Spleen (tissue), 11 donors: ENCODE results near the gene FAM163A. TPM values are rescaled to one million over a fixed set of nuclear protein-coding genes. Genes with fewer than 3 reads are reported as not detected.
A peak's percentile ranks its signal among the peaks of the same experiment; 100 is the strongest.

Source experiments
- DNase-seq: peaks from one replicate; pipeline ENCODE4 v3.0.0-alpha.2; 2020
- H3K27ac ChIP-seq, 8 donors: fragments of 200-600 bp; sonication (generic) in 7 of 8; 1 replicate in 4 of 8; 2 replicates in 4 of 8; pipeline versions ENCODE4 v1.5.0 to v1.8.0; 2016 to 2021; ENCODE audit warnings: inconsistent platforms in 4 of 8, mild to moderate bottlenecking in 4 of 8, moderate library complexity in 1 of 8
- H3K27me3 ChIP-seq, 7 donors: fragments of 200-600 bp; sonication (generic) in 6 of 7; replicated peaks in 1 of 7; 1 replicate in 4 of 7; 2 replicates in 3 of 7; pipeline versions ENCODE4 v1.5.0 to v1.8.0; 2016 to 2021; ENCODE audit warnings: inconsistent platforms in 3 of 7, mild to moderate bottlenecking in 1 of 7
- H3K36me3 ChIP-seq, 6 donors: fragments of 200-600 bp; sonication (generic) in 5 of 6; 1 replicate in 4 of 6; 2 replicates in 2 of 6; pipeline versions ENCODE4 v1.5.0 to v1.8.0; 2016 to 2021; ENCODE audit warnings: inconsistent platforms in 2 of 6
- H3K4me1 ChIP-seq, 6 donors: fragments of 200-600 bp; sonication (generic) in 5 of 6; 1 replicate in 3 of 6; 2 replicates in 3 of 6; pipeline versions ENCODE4 v1.5.0 to v1.8.0; 2016 to 2021; ENCODE audit warnings: inconsistent platforms in 3 of 6
- H3K4me3 ChIP-seq, 8 donors: fragments of 200-600 bp; sonication (generic) in 7 of 8; 1 replicate in 4 of 8; 2 replicates in 4 of 8; pipeline versions ENCODE4 v1.5.0 to v1.8.0; 2016 to 2021; ENCODE audit warnings: inconsistent platforms in 4 of 8, mild to moderate bottlenecking in 4 of 8, moderate library complexity in 2 of 8
- H3K9me3 ChIP-seq, 8 donors: fragments of 200-600 bp; sonication (generic) in 7 of 8; 1 replicate in 4 of 8; 2 replicates in 4 of 8; pipeline versions ENCODE4 v1.5.0 to v1.8.0; 2016 to 2021; ENCODE audit warnings: inconsistent platforms in 4 of 8
- CTCF ChIP-seq, 11 experiments: fragments of 200-600 bp in 7 of 11; fragments of 450-650 bp in 4 of 11; sonication (generic) in 4 of 11; IDR thresholded peaks in 8 of 11; conservative IDR thresholded peaks in 3 of 11; 1 replicate in 7 of 11; 2 replicates in 4 of 11; pipeline versions ENCODE4 v1.4.0 to v1.8.0; 2016 to 2021; ENCODE audit warnings: antibody characterized with exemption in 11 of 11, inconsistent platforms in 4 of 11, mild to moderate bottlenecking in 1 of 11
- POLR2A ChIP-seq, 3 donors: fragments of 450-650 bp; IDR thresholded peaks; one replicate each; pipeline ENCODE4 v1.5.1; 2017; ENCODE audit warnings: antibody characterized with exemption in 3 of 3, mild to moderate bottlenecking in 1 of 3
- POLR2AphosphoS5 ChIP-seq, 3 donors: sonication (generic); formaldehyde crosslinking; IDR thresholded peaks; one replicate each; pipeline ENCODE4 v1.5.1; 2017; ENCODE audit warnings: antibody characterized with exemption in 3 of 3
- WGBS, 5 donors: extraction: QIAGEN DNeasy Blood & Tissue Kit in 3 of 5; methylation state at CpG; one replicate each; pipeline versions ENCODE4 v1.1.5 to v1.1.7; 2013 to 2018; 5-methylcytosine and 5-hydroxymethylcytosine counted together
- intact Hi-C: fragments of 100-400 bp; cut with DNase I; formaldehyde crosslinking; loops from one replicate; pipeline ENCODE4 v1.15.0; 2023; ENCODE audit warnings: low total_unique reads
- polyA plus RNA-seq, 3 donors: library from polyadenylated mRNA; stranded (reverse); fragments of 200-250 nt; gene quantifications; one replicate each; pipeline ENCODE4 v1.2.1, GENCODE V29; 2013
- total RNA-seq, 7 donors: library from RNA; depleted of rRNA in 3 of 7; stranded (reverse); fragments of >200 nt in 3 of 7; fragmentation: NEBNext Ultra II Directional in 4 of 7; extraction: Animal tissue kit (Norgen Biotek cat#: 25700) in 4 of 7; gene quantifications; one replicate each; pipeline versions ENCODE4 v1.1.0 to v1.2.1, GENCODE V29; 2016 to 2021
- donor health status: healthy with polysubstance abuse.
- donor health status: DM: no; HTN: no; CAD: no; lungs with moderate emphysema.
- donor health status: DM: no; HTN: no; CAD: no.
- donor health status: Bipolar disorder and iron deficiency.
- donor health status: healthy.
- donor health status: DM: no; HTN: no; CAD: no.
- donor health status: DM: yes; HTN: yes; CAD: no.

Gene FAM163A
- total and polyA plus RNA-seq, 10 donors = 0.14 to 0.47 (median 0.21) TPM; not detected in 3

- Histone ChIP-seq H3K4me3 (no peak overlapping the region), H3K27ac (no peak overlapping the region), H3K27me3 (no peaks in the 10 kb centered on the region), H3K36me3 (no peaks in the 10 kb centered on the region), H3K9me3 (no peaks in the 10 kb centered on the region), H3K4me1 (peaks cover 0 to 13% (median 0%) of the 10 kb centered on the region in 6 donors)
- no peak for TF ChIP-seq POLR2A (IDR thresholded peaks at IDR 0.05)
- no peak for TF ChIP-seq POLR2AphosphoS5 (IDR thresholded peaks at IDR 0.05)
- no peak for TF ChIP-seq CTCF (IDR thresholded peaks at IDR 0.05 in 8 of 11, conservative IDR thresholded peaks at IDR 0.05 in 3 of 11)
- intact Hi-C loops = no loop called here
- no peak for DNase-seq
- 88 to 96% (median 92%) methylated on average over 1 of the region's 1 CpG for WGBS, 5 donors
These were observed 51.1 kb downstream of the FAM163A start for GRCh38 chr1:179794146-179794545.

GRCh38 chr1:179794669-179795068, 51.6 kb downstream of the FAM163A start:
- TF ChIP-seq CTCF (IDR thresholded peaks at IDR 0.05 in 8 of 11, conservative IDR thresholded peaks at IDR 0.05 in 3 of 11) (no peak), POLR2AphosphoS5 (IDR thresholded peaks at IDR 0.05) (peak in 1 of 3 donors; percentile 10), POLR2A (IDR thresholded peaks at IDR 0.05) (no peak)
- Histone ChIP-seq H3K4me3 (no peak overlapping the region), H3K9me3 (no peaks in the 10 kb centered on the region), H3K4me1 (peaks cover 0 to 13% (median 0%) of the 10 kb centered on the region in 6 donors), H3K27ac (no peak overlapping the region), H3K27me3 (no peaks in the 10 kb centered on the region), H3K36me3 (no peaks in the 10 kb centered on the region)
- WGBS, 5 donors = 24 to 49% (median 36%) methylated on average over 4 of the region's 4 CpGs
- intact Hi-C loops = no loop called here
- no peak for DNase-seq

DNA sequence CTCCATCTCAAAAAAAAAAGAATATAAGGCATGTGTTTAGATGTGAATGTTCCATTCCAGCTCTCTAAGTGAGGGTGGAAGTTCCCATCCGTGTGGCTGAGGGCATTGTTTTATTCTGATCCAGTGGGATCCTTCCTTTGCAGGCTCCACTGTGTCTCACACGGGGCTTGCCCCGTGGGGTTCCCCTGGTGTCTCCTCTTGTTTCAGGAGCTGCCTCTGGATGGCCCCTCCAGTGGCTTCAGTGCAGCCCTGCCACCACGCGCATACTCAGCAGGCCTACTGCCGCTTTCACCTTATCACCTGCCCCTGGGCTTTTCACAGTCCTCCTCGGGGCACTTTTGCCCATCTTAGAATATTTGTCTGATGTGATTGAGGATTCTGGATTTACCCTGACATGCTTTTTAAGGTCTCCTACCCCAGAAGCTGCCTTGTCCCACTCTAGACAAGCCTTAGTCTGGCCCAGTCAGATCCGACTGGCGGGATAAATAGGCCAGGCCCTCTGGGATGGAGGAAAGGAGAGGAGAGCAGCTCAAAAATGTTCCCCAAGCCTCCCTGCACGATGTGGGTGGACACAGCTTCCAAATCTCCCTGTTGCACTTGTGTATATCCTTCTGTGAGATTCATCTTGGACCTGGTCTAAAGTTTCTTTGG, 55.2 kb downstream of the FAM163A start:
- Histone ChIP-seq H3K27ac (no peak overlapping the region), H3K4me3 (no peak overlapping the region), H3K4me1 (peaks cover 0 to 13% (median 0%) of the 10 kb centered on the region in 6 donors), H3K9me3 (no peaks in the 10 kb centered on the region), H3K27me3 (no peaks in the 10 kb centered on the region), H3K36me3 (no peaks in the 10 kb centered on the region)
- peak; percentile 38 for DNase-seq
- 83 to 96% (median 89%) methylated on average over 10 of the region's 10 CpGs for WGBS, 5 donors
- intact Hi-C loops = no loop called here
- no peak for TF ChIP-seq CTCF (IDR thresholded peaks at IDR 0.05 in 8 of 11, conservative IDR thresholded peaks at IDR 0.05 in 3 of 11)
- TF ChIP-seq POLR2AphosphoS5 (IDR thresholded peaks at IDR 0.05) = no peak
- TF ChIP-seq POLR2A (IDR thresholded peaks at IDR 0.05) = no peak

GRCh38 chr1:179798864-179799516, 55.9 kb downstream of the FAM163A start:
- H3K4me1 ChIP-seq = peaks cover 0 to 13% (median 0%) of the 10 kb centered on the region in 6 donors
- 86 to 98% (median 90%) methylated on average over 6 of the region's 6 CpGs for WGBS, 5 donors
- H3K27ac ChIP-seq = no peak overlapping the region
- peak; percentile 28 for DNase-seq
- intact Hi-C loops = no loop called here
- no peaks in the 10 kb centered on the region for H3K36me3 ChIP-seq
- no peaks in the 10 kb centered on the region for H3K9me3 ChIP-seq
- H3K27me3 ChIP-seq = no peaks in the 10 kb centered on the region
- H3K4me3 ChIP-seq = no peak overlapping the region
- TF ChIP-seq POLR2A (IDR thresholded peaks at IDR 0.05) (no peak), POLR2AphosphoS5 (IDR thresholded peaks at IDR 0.05) (no peak)
